ENCODE results near the gene NAGLU.

Gene NAGLU

GRCh38 chr17:42566215-42566882, 30.3 kb downstream of the NAGLU start:
- H3K4me3 ChIP-seq (ENCODE audit: low read depth, low read length), result peak overlapping the region; percentile 88
- H3K9me3 ChIP-seq, result no peaks in the 10 kb centered on the region
- H3K27me3 ChIP-seq, result no peaks in the 10 kb centered on the region
- DNase-seq, result no peak
- peaks cover 52% of the 10 kb centered on the region for H3K36me3 ChIP-seq
- no peak for TF ChIP-seq CTCF (IDR thresholded peaks at IDR 0.05; ENCODE audit: low read depth, low read length)
- H3K4me1 ChIP-seq, result no peaks in the 10 kb centered on the region; the same call in none of the 2 replicates

- Histone ChIP-seq H3K4me1 (no peaks in the 10 kb centered on the region; the same call in none of the 2 replicates), H3K27me3 (no peaks in the 10 kb centered on the region), H3K9me3 (no peaks in the 10 kb centered on the region), H3K4me3 (ENCODE audit: low read depth, low read length) (peak within 1 kb of the TSS; percentile 88), H3K36me3 (peaks cover 59% of the 10 kb centered on the region)
- TF ChIP-seq CTCF (IDR thresholded peaks at IDR 0.05; ENCODE audit: low read depth, low read length), result no peak
- peak; percentile 96 for DNase-seq
Observed at GRCh38 chr17:42566883-42567573, 31.0 kb downstream of the NAGLU start, which contains the start of gene MLX. MLX (plus strand) TSS chr17:42567100; CDS start chr17:42567125, 25 bp downstream.

- no peak for DNase-seq
- no peak for TF ChIP-seq CTCF (IDR thresholded peaks at IDR 0.05; ENCODE audit: low read depth, low read length)
- Histone ChIP-seq H3K36me3 (peaks cover 72% of the 10 kb centered on the region), H3K4me1 (no peaks in the 10 kb centered on the region; the same call in none of the 2 replicates), H3K4me3 (ENCODE audit: low read depth, low read length) (no peak overlapping the region), H3K9me3 (no peaks in the 10 kb centered on the region), H3K27me3 (no peaks in the 10 kb centered on the region)
Observed at GRCh38 chr17:42568341-42569111, 32.5 kb downstream of the NAGLU start.

GRCh38 chr17:42571435-42572225, 35.6 kb downstream of the NAGLU start:
- Histone ChIP-seq H3K27me3 (no peaks in the 10 kb centered on the region), H3K36me3 (peaks cover 69% of the 10 kb centered on the region), H3K4me1 (no peaks in the 10 kb centered on the region; the same call in 1 of the 2 replicates), H3K9me3 (no peaks in the 10 kb centered on the region), H3K4me3 (ENCODE audit: low read depth, low read length) (no peak overlapping the region)
- no peak for TF ChIP-seq CTCF (IDR thresholded peaks at IDR 0.05; ENCODE audit: low read depth, low read length)
- no peak for DNase-seq

- no peak overlapping the region for H3K4me3 ChIP-seq (ENCODE audit: low read depth, low read length)
- no peak for TF ChIP-seq CTCF (IDR thresholded peaks at IDR 0.05; ENCODE audit: low read depth, low read length)
- H3K36me3 ChIP-seq, result peaks cover 69% of the 10 kb centered on the region
- H3K27me3 ChIP-seq, result no peaks in the 10 kb centered on the region
- no peaks in the 10 kb centered on the region; the same call in none of the 2 replicates for H3K4me1 ChIP-seq
- DNase-seq, result no peak
- H3K9me3 ChIP-seq, result no peaks in the 10 kb centered on the region
Observed at GRCh38 chr17:42573095-42573494, 37.1 kb downstream of the NAGLU start.

All from BE2C (cell line).